RWPE2 (cell line): ENCODE results near the gene GALNT18.
A peak's percentile ranks its signal among the peaks of the same experiment; 100 is the strongest.

Experiments
- ATAC-seq: fragments of 200-7000 bp; cut with Tn5 transposase; 3 replicates; pipeline ENCODE4 v1.9.1; 2021; ENCODE audit warnings: low read depth
- DNase-seq: peaks from one replicate; pipeline ENCODE4 v3.0.0-alpha.2; 2020; ENCODE audit warnings: low spot score
- H3K27ac ChIP-seq: fragments of 450-650 bp; 2 replicates; pipeline ENCODE4 v1.5.1; 2017; ENCODE audit warnings: mild to moderate bottlenecking; ENCODE audit not compliant: poor library complexity, severe bottlenecking
- H3K27me3 ChIP-seq: fragments of 250-450 bp; sonication (Bioruptor Pico); 2 replicates; pipeline ENCODE4 v1.5.1; 2021; ENCODE audit warnings: mild to moderate bottlenecking, moderate library complexity; ENCODE audit not compliant: insufficient read depth, poor library complexity, severe bottlenecking
- H3K36me3 ChIP-seq: fragments of 250-450 bp; sonication (Bioruptor Pico); 2 replicates; pipeline ENCODE4 v1.5.1; 2020; ENCODE audit warnings: low read depth, mild to moderate bottlenecking, moderate library complexity
- H3K4me1 ChIP-seq: fragments of 250-450 bp; sonication (Bioruptor Pico); 2 replicates; pipeline ENCODE4 v1.5.1; 2021; ENCODE audit warnings: mild to moderate bottlenecking, moderate library complexity; ENCODE audit not compliant: insufficient read depth, poor library complexity, severe bottlenecking
- H3K4me3 ChIP-seq: fragments of 250-450 bp; sonication (Bioruptor Pico); 2 replicates; pipeline ENCODE4 v1.5.1; 2021; ENCODE audit warnings: mild to moderate bottlenecking, moderate library complexity; ENCODE audit not compliant: severe bottlenecking
- H3K9me3 ChIP-seq: fragments of 250-450 bp; sonication (Bioruptor Pico); 2 replicates; pipeline ENCODE4 v1.5.1; 2021; ENCODE audit warnings: mild to moderate bottlenecking, moderate library complexity; ENCODE audit not compliant: severe bottlenecking
- CTCF ChIP-seq: fragments of 450-650 bp; IDR thresholded peaks from one replicate; pipeline ENCODE4 v1.5.1; 2017; ENCODE audit warnings: mild to moderate bottlenecking, moderate library complexity; ENCODE audit not compliant: poor library complexity, severe bottlenecking

Gene GALNT18

GRCh38 chr11:11594162-11594561, 27.6 kb downstream of the GALNT18 start:
- peaks cover under 1% of the 10 kb centered on the region for H3K4me1 ChIP-seq
- ATAC-seq (no peak), DNase-seq (no peak)
- no peak for TF ChIP-seq CTCF
- no peaks in the 10 kb centered on the region for H3K27me3 ChIP-seq
- no peak overlapping the region for H3K27ac ChIP-seq
- no peaks in the 10 kb centered on the region for H3K9me3 ChIP-seq
- H3K4me3 ChIP-seq: no peak overlapping the region
- H3K36me3 ChIP-seq: no peaks in the 10 kb centered on the region

GRCh38 chr11:11592146-11592684, 29.6 kb downstream of the GALNT18 start:
- DNase-seq (no peak), ATAC-seq (no peak)
- no peaks in the 10 kb centered on the region for H3K36me3 ChIP-seq
- H3K4me3 ChIP-seq: no peak overlapping the region
- H3K27me3 ChIP-seq: no peaks in the 10 kb centered on the region
- H3K4me1 ChIP-seq: peaks cover 13% of the 10 kb centered on the region
- H3K27ac ChIP-seq: no peak overlapping the region
- TF ChIP-seq CTCF: no peak
- H3K9me3 ChIP-seq: no peaks in the 10 kb centered on the region

- no peak overlapping the region for H3K4me3 ChIP-seq
- no peak for TF ChIP-seq CTCF
- peak overlapping the region; percentile 18 for H3K27ac ChIP-seq
- no peak for DNase-seq
- no peaks in the 10 kb centered on the region for H3K27me3 ChIP-seq
- ATAC-seq: no peak
- H3K4me1 ChIP-seq: peaks cover 23% of the 10 kb centered on the region
- H3K36me3 ChIP-seq: no peaks in the 10 kb centered on the region
- H3K9me3 ChIP-seq: no peaks in the 10 kb centered on the region
Measured at GRCh38 chr11:11589437-11589836, 32.4 kb downstream of the GALNT18 start.

GRCh38 chr11:11588891-11589290, 32.9 kb downstream of the GALNT18 start:
- no peaks in the 10 kb centered on the region for H3K36me3 ChIP-seq
- H3K27me3 ChIP-seq: no peaks in the 10 kb centered on the region
- no peak for DNase-seq
- peaks cover 27% of the 10 kb centered on the region for H3K4me1 ChIP-seq
- TF ChIP-seq CTCF: no peak
- no peak for ATAC-seq
- no peak overlapping the region for H3K4me3 ChIP-seq
- H3K27ac ChIP-seq: peak overlapping the region; percentile 18
- no peaks in the 10 kb centered on the region for H3K9me3 ChIP-seq

GRCh38 chr11:11588243-11588642, 33.6 kb downstream of the GALNT18 start:
- TF ChIP-seq CTCF: no peak
- H3K27me3 ChIP-seq: no peaks in the 10 kb centered on the region
- ATAC-seq: 0 out of 3 replicates have a peak, but pooled peaks have one; percentile 15
- H3K9me3 ChIP-seq: no peaks in the 10 kb centered on the region
- no peak overlapping the region for H3K4me3 ChIP-seq
- peak overlapping the region; percentile 18 for H3K27ac ChIP-seq
- no peak for DNase-seq
- peaks cover 32% of the 10 kb centered on the region for H3K4me1 ChIP-seq
- no peaks in the 10 kb centered on the region for H3K36me3 ChIP-seq
